Measurements from ENCODE around the gene APOL3.

DNA sequence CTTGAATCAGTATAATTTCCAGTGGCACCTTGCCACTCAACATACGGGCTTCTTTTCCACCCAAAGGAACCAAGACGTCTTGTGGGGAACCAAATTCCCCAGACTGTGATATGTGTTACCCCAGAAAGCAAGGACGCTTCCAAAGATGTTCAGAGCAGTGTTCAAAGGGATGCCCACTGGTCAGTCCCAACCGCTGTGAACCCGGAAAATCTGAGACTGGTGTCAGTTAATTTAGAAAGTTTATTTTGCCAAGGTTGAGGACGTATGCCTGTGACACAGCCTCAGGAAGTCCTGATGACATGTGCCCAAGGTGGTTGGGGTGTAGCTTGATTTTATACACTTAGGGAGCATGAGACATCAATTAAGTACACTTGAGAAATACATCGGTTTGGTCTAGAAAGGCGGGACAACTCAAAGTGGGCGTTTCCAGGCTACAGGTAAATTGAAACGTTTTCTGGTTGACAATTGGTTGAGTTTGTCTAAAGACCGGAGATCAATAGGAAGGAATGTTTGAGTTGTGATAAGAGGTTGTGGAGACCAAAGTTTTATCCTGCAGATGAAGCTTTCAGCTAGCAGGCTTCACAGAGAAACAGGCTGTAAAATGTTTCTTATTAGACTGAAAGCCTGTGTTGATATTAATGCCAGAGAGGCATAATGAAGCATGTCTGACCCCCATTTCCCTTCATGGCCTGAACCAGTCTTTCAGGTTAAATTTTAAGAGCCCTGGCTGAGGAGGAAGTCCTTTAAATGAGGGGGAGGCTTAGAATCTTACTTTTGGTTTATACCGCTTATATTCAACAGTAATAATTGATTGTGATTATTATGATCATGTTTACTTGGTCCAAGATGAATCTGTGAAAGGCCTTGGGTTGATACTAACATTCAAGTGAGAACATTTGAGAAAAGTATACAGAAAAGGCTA, 6.8 kb downstream of the APOL3 start:
- TF ChIP-seq CTCF (IDR thresholded peaks at IDR 0.05; ENCODE audit: low read length) (no peak), EZH2 (IDR thresholded peaks at IDR 0.05; ENCODE audit: borderline replicate concordance, low read length) (no peak)
